HCT116 (cell line): ENCODE results near the gene WNT3A. TPM values are rescaled to one million over a fixed set of nuclear protein-coding genes. Genes with fewer than 3 reads are reported as not detected.

Experiments used
- ATAC-seq: fragments of 200-7000 bp; cut with Tn5 transposase; 2 replicates; pipeline ENCODE4 v1.9.1; 2020; ENCODE audit warnings: mild to moderate bottlenecking, moderate library complexity
- BruUV-seq: library from RNA; stranded (reverse); fragments of 400-500 nt; replicated peaks from 2 replicates; lab custom pipeline; 2021; lab: Mats Ljungman, UMichigan
- CTCF ChIA-PET: fragments of 300-600 bp; sonication (Branson Sonifier 250); formaldehyde crosslinking; loops from one replicate; lab custom pipeline; 2021; ENCODE audit warnings: antibody characterized with exemption; lab: Charles Lee
- POLR2A ChIA-PET: fragments of 300-600, 350-600 bp; sonication (Branson Sonifier 250); formaldehyde crosslinking; loops from one replicate; lab custom pipeline; 2021; ENCODE audit warnings: antibody characterized with exemption; lab: Charles Lee
- RAD21 ChIA-PET, 2 experiments: fragments of 300-600 bp; sonication (Branson Sonifier 250); formaldehyde crosslinking; loops; one replicate each; lab custom pipeline; 2023; ENCODE audit warnings: low total read pairs in 2 of 2; ENCODE audit not compliant: uncharacterized antibody in 2 of 2, unreplicated experiment in 2 of 2, low non-redundant PET in 1 of 2; lab: Charles Lee
- DNase-seq: peaks from one replicate; pipeline ENCODE4 v3.0.0-alpha.2; 2010; ENCODE audit warnings: low read depth, low spot score
- H2AFZ ChIP-seq: fragments of 200-600 bp; shearing (Covaris generic), sonication (generic); 2 replicates; pipeline ENCODE4 v1.6.1; 2017; ENCODE audit warnings: low read depth, mixed run types, mixed read lengths, antibody characterized with exemption, low read length; ENCODE audit not compliant: poor library complexity, severe bottlenecking
- H3K27ac ChIP-seq: 2 replicates; pipeline ENCODE4 v1.5.1; 2012; ENCODE audit warnings: low read depth, low read length
- H3K27me3 ChIP-seq: fragments of 200-600 bp; sonication (generic); 2 replicates; pipeline ENCODE4 v1.6.1; 2016; ENCODE audit warnings: mixed run types, low read length, mixed read lengths; ENCODE audit not compliant: insufficient read depth
- H3K36me3 ChIP-seq, 2 experiments: fragments of 200-500 bp in 1 of 2; fragments of 200-600 bp in 1 of 2; sonication (Bioruptor generic) in 1 of 2; sonication (generic) in 1 of 2; 2 replicates each; pipeline versions ENCODE4 v1.5.1 to v1.6.1; 2014 to 2016; ENCODE audit warnings: low read length in 2 of 2, inconsistent platforms in 1 of 2, mixed read lengths in 1 of 2, mixed run types in 1 of 2; ENCODE audit not compliant: insufficient read depth in 2 of 2, control insufficient read depth in 1 of 2
- H3K4me1 ChIP-seq, 2 experiments: fragments of 200-600 bp in 1 of 2; sonication (generic) in 1 of 2; 2 replicates each; pipeline versions ENCODE4 v1.5.1 to v1.6.1; 2012 to 2017; ENCODE audit warnings: low read length in 2 of 2, inconsistent platforms in 1 of 2, mild to moderate bottlenecking in 1 of 2, mixed read lengths in 1 of 2, mixed run types in 1 of 2, moderate library complexity in 1 of 2; ENCODE audit not compliant: insufficient read depth in 2 of 2, control insufficient read depth in 1 of 2
- H3K4me2 ChIP-seq: fragments of 200-600 bp; sonication (generic); 2 replicates; pipeline ENCODE4 v1.6.1; 2017; ENCODE audit warnings: mixed run types, low read length, mixed read lengths
- H3K4me3 ChIP-seq, 2 experiments: fragments of 200-600 bp in 1 of 2; sonication (generic) in 1 of 2; replicated peaks in 1 of 2; 2 replicates each; pipeline ENCODE4 v1.5.1; 2011 to 2016; ENCODE audit warnings: low read length in 2 of 2, control low read depth in 1 of 2, low read depth in 1 of 2, mild to moderate bottlenecking in 1 of 2, mixed read lengths in 1 of 2, mixed run types in 1 of 2
- H3K79me2 ChIP-seq: fragments of 200-600 bp; sonication (generic); 2 replicates; pipeline ENCODE4 v1.6.1; 2017; ENCODE audit warnings: mild to moderate bottlenecking, mixed run types, low read length, moderate library complexity, mixed read lengths; ENCODE audit not compliant: insufficient read depth
- H3K9ac ChIP-seq: fragments of 200-600 bp; sonication (generic); 2 replicates; pipeline ENCODE4 v1.6.1; 2016; ENCODE audit warnings: low read length, mixed read lengths
- H3K9me2 ChIP-seq: fragments of 200-600 bp; sonication (generic), shearing (Covaris generic); 2 replicates; pipeline ENCODE4 v1.6.1; 2017; ENCODE audit warnings: mixed run types, mild to moderate bottlenecking, moderate library complexity; ENCODE audit not compliant: insufficient read depth
- H3K9me3 ChIP-seq, 2 experiments: fragments of 200-500 bp in 1 of 2; fragments of 200-600 bp in 1 of 2; sonication (Bioruptor generic) in 1 of 2; sonication (generic) in 1 of 2; 2 replicates each; pipeline ENCODE4 v1.6.1; 2014 to 2017; ENCODE audit warnings: low read length in 2 of 2, mixed read lengths in 2 of 2, inconsistent platforms in 1 of 2, low read depth in 1 of 2, mild to moderate bottlenecking in 1 of 2, mixed run types in 1 of 2, moderate library complexity in 1 of 2; ENCODE audit not compliant: control insufficient read depth in 1 of 2, insufficient read depth in 1 of 2
- H4K20me1 ChIP-seq: fragments of 200-600 bp; sonication (generic), shearing (Covaris generic); 2 replicates; pipeline ENCODE4 v1.6.1; 2017; ENCODE audit warnings: mixed run types, mild to moderate bottlenecking, moderate library complexity; ENCODE audit not compliant: insufficient read depth
- FOSL1 ChIP-seq: IDR thresholded peaks from 2 replicates; pipeline ENCODE4 v1.6.1; 2012; ENCODE audit warnings: low read depth
- JUND ChIP-seq: IDR thresholded peaks from 2 replicates; pipeline ENCODE4 v1.6.1; 2012
- POLR2A ChIP-seq: IDR thresholded peaks from 2 replicates; pipeline ENCODE4 v1.7.0; 2011; ENCODE audit warnings: borderline replicate concordance; ENCODE audit not compliant: insufficient read depth, insufficient read length; ENCODE audit errors: extremely low read depth
- RAD21 ChIP-seq: IDR thresholded peaks from 2 replicates; pipeline ENCODE4 v1.6.1; 2012; ENCODE audit warnings: low read depth, mild to moderate bottlenecking
- SP1 ChIP-seq: IDR thresholded peaks from 2 replicates; pipeline ENCODE4 v1.6.1; 2012; ENCODE audit warnings: low read depth
- TCF7L2 ChIP-seq: IDR thresholded peaks from 2 replicates; pipeline ENCODE4 v1.7.0; 2011; ENCODE audit warnings: borderline replicate concordance, inconsistent platforms; ENCODE audit not compliant: insufficient read depth, insufficient read length; ENCODE audit errors: extremely low read depth
- YY1 ChIP-seq: IDR thresholded peaks from 2 replicates; pipeline ENCODE4 v1.6.1; 2011; ENCODE audit warnings: low read length, low read depth, moderate library complexity, mild to moderate bottlenecking; ENCODE audit not compliant: insufficient replicate concordance; ENCODE audit errors: extremely low read depth
- ZFX ChIP-seq: fragments of 450-650 bp; IDR thresholded peaks from 2 replicates; pipeline ENCODE4 v1.6.1; 2017
- ZNF274 ChIP-seq: fragments of 200-500 bp; sonication (Bioruptor generic); IDR thresholded peaks from 2 replicates; pipeline ENCODE4 v1.6.1; 2014; ENCODE audit warnings: mild to moderate bottlenecking, low read depth, low read length, inconsistent platforms
- intact Hi-C: fragments of 100-400 bp; cut with micrococcal nuclease; formaldehyde crosslinking; loops from 2 replicates; pipeline ENCODE4 v1.10.0; 2022
- total RNA-seq: library from RNA; stranded (reverse); gene quantifications from one replicate; pipeline ENCODE4 v1.2.1, GENCODE V29; 2021; ENCODE audit not compliant: unreplicated experiment
- TF ChIP-seq, protein P1 (sequence below), 3 experiments: fragments of 200-600 bp in 1 of 3; sonication (generic) in 1 of 3; IDR thresholded peaks in 2 of 3; conservative IDR thresholded peaks in 1 of 3; 2 replicates each; pipeline ENCODE4 v1.5.1; 2012 to 2017; ENCODE audit warnings: low read depth in 2 of 3, low read length in 2 of 3, antibody characterized with exemption in 1 of 3, borderline replicate concordance in 1 of 3, control low read depth in 1 of 3, mild to moderate bottlenecking in 1 of 3, mixed read lengths in 1 of 3, mixed run types in 1 of 3, moderate library complexity in 1 of 3; ENCODE audit not compliant: insufficient read depth in 1 of 3

The WNT3A gene
- total RNA-seq, 1 experiment from 2014 or later = 3.7 TPM

DNA sequence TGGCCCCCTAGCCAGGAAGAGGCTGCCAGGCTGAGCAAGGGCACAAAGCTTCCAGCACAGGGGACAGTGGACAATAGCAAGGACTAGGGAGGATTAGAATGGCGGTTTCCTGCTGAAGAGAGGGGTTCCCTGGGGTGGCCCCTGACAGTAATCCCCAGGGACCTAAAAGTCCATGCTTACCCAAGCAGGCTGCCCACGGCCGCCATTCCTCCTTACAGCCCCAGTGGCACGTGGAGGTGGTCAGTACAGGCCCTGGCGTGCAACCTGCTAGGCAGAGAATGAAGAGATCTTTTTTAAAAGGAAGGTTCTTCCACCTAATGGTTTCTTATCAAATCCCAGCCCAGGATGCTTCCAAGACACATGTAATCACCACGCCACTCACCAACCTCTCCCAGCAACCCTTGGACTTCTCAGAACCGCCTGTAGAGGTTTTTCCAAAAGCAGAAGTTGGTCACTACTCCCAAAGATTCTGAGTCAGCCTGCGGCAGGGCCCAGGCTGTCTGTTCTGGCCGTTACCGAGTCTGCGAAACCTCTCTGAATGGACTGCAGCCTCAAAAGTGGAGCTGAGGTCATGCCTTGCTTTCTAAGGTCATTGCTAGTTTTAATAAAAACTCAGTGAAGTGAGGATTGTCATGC lies 101.4 kb downstream of the WNT3A start:
- no peak for TF ChIP-seq ZFX
- ChIA-PET POLR2A (no interaction called here), CTCF (no interaction called here), RAD21 (no interaction called here)
- no peaks in the 10 kb centered on the region for H3K9me3 ChIP-seq
- no peaks in the 10 kb centered on the region for H4K20me1 ChIP-seq
- peaks cover 0 to 14% of the 10 kb centered on the region in 2 experiments; a peak in 1 of 4 replicates for H3K36me3 ChIP-seq
- no peaks in the 10 kb centered on the region for H3K27me3 ChIP-seq
- H3K79me2 ChIP-seq = peaks cover 25% of the 10 kb centered on the region
- intact Hi-C loops = loop anchor here (2.0 kb wide), 1 partner anchor 33 kb away; the partner anchor contains the start of gene GUK1
- peak overlapping the region; percentile 97 for H3K9ac ChIP-seq
- peak overlapping the region; percentile 97 to 98 for H3K4me3 ChIP-seq
- no peaks in the 10 kb centered on the region for H3K9me2 ChIP-seq
- DNase-seq (no peak), ATAC-seq (no peak)
- BruUV-seq = no TSS peak
- H3K27ac ChIP-seq = peak overlapping the region; percentile 57; the same call in 1 of the 2 replicates
- peak overlapping the region; percentile 99 for H3K4me2 ChIP-seq
- H3K4me1 ChIP-seq = peaks cover 4 to 25% of the 10 kb centered on the region in 2 experiments; a peak in 3 of 4 replicates
- no peak overlapping the region for H2AFZ ChIP-seq

DNA sequence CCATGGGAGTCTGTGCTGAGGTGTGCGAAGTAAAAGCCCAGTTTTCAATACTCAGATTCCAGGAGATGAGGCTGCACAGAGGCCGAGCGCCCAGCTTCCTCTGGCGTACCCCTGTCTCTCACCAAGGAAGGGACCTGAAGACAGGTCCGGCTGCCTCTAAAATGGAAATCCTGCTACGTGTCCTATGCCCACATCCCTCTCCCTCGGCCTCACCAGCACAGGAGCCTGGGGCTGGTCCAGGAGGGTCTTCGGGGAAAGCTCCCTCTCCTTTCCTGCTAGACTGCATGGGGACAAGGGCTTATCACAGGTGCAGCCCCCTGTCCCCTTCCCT lies 101.9 kb downstream of the WNT3A start:
- H3K27ac ChIP-seq = peak overlapping the region; percentile 57
- peaks cover 0 to 14% of the 10 kb centered on the region in 2 experiments; a peak in 1 of 4 replicates for H3K36me3 ChIP-seq
- TF ChIP-seq, protein P1, sequence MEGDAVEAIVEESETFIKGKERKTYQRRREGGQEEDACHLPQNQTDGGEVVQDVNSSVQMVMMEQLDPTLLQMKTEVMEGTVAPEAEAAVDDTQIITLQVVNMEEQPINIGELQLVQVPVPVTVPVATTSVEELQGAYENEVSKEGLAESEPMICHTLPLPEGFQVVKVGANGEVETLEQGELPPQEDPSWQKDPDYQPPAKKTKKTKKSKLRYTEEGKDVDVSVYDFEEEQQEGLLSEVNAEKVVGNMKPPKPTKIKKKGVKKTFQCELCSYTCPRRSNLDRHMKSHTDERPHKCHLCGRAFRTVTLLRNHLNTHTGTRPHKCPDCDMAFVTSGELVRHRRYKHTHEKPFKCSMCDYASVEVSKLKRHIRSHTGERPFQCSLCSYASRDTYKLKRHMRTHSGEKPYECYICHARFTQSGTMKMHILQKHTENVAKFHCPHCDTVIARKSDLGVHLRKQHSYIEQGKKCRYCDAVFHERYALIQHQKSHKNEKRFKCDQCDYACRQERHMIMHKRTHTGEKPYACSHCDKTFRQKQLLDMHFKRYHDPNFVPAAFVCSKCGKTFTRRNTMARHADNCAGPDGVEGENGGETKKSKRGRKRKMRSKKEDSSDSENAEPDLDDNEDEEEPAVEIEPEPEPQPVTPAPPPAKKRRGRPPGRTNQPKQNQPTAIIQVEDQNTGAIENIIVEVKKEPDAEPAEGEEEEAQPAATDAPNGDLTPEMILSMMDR (IDR thresholded peaks at IDR 0.05 in 2 of 3, conservative IDR thresholded peaks at IDR 0.05 in 1 of 3; ENCODE audit: borderline replicate concordance in 1 of 3, insufficient read depth in 1 of 3, low read depth in 2 of 3, low read length in 2 of 3) = no peak
- no peak for TF ChIP-seq FOSL1
- TF ChIP-seq JUND = no peak
- no peak for TF ChIP-seq RAD21
- TF ChIP-seq ZFX = no peak
- TF ChIP-seq YY1 = no peak
- no peak for TF ChIP-seq TCF7L2
- no peak for TF ChIP-seq ZNF274
- TF ChIP-seq SP1 = no peak
- TF ChIP-seq POLR2A = no peak
- H3K79me2 ChIP-seq = peaks cover 25% of the 10 kb centered on the region
- intact Hi-C loops = loop anchor here (2.0 kb wide), 1 partner anchor 32 kb away; the partner anchor contains the start of gene GUK1
- no peaks in the 10 kb centered on the region for H3K9me3 ChIP-seq
- H3K4me2 ChIP-seq = peak overlapping the region; percentile 99
- H3K9ac ChIP-seq = peak overlapping the region; percentile 97
- no peaks in the 10 kb centered on the region for H3K9me2 ChIP-seq
- H3K4me1 ChIP-seq = peaks cover 4 to 20% of the 10 kb centered on the region in 2 experiments; a peak in 3 of 4 replicates
- ATAC-seq (no peak), DNase-seq (no peak)
- POLR2A ChIA-PET = no interaction called here
- peak overlapping the region; percentile 97 to 98 for H3K4me3 ChIP-seq
- H2AFZ ChIP-seq = no peak overlapping the region
- H3K27me3 ChIP-seq = no peaks in the 10 kb centered on the region
- BruUV-seq = no TSS peak
- no peaks in the 10 kb centered on the region for H4K20me1 ChIP-seq
- RAD21 ChIA-PET = no interaction called here
- CTCF ChIA-PET = no interaction called here
